Activated T-helper 1 cell treated with anti-CD3 and anti-CD28 coated beads, Interleukin-12 subunit alpha, Interleukin-12 subunit beta, Interleukin-2, Interleukin-4 antibody, amounts not matched to agents 30 ng/mL and 10 ng/mL and 1 ng/mL, durations not matched to agents 14 hours and 24 hours and 36 hours (primary cell): ENCODE measurements around the gene PRKAR1A. TPM values are rescaled to one million over a fixed set of nuclear protein-coding genes. Genes with fewer than 3 reads are reported as not detected.

Source experiments
- DNase-seq: peaks from one replicate; pipeline ENCODE4 v3.0.0; 2021; ENCODE audit warnings: low spot score
- H3K27ac Mint-ChIP-seq: one replicate; pipeline ENCODE4 v1.8.0; 2021; ENCODE audit warnings: mild to moderate bottlenecking, mixed read lengths
- H3K27me3 Mint-ChIP-seq: one replicate; pipeline ENCODE4 v1.8.0; 2022; ENCODE audit warnings: mild to moderate bottlenecking, moderate library complexity, mixed read lengths; ENCODE audit not compliant: insufficient read depth
- H3K36me3 Mint-ChIP-seq: one replicate; pipeline ENCODE4 v1.8.0; 2021; ENCODE audit warnings: low read depth, mixed read lengths
- H3K4me1 Mint-ChIP-seq: one replicate; pipeline ENCODE4 v1.8.0; 2021; ENCODE audit warnings: low read depth, mixed read lengths
- H3K4me3 Mint-ChIP-seq: one replicate; pipeline ENCODE4 v1.8.0; 2021; ENCODE audit warnings: mild to moderate bottlenecking, moderate library complexity, mixed read lengths
- H3K9me3 Mint-ChIP-seq: one replicate; pipeline ENCODE4 v1.8.0; 2021; ENCODE audit warnings: mixed read lengths
- intact Hi-C: fragments of 100-400 bp; cut with micrococcal nuclease; formaldehyde crosslinking; loops from one replicate; pipeline ENCODE4 v1.15.1; 2024
- total RNA-seq: library from RNA; stranded (reverse); gene quantifications from 2 replicates; pipeline ENCODE4 v1.2.3, GENCODE V29; 2022

Gene PRKAR1A
- total RNA-seq, 1 donor from 2014 or later = 209 TPM

DNA sequence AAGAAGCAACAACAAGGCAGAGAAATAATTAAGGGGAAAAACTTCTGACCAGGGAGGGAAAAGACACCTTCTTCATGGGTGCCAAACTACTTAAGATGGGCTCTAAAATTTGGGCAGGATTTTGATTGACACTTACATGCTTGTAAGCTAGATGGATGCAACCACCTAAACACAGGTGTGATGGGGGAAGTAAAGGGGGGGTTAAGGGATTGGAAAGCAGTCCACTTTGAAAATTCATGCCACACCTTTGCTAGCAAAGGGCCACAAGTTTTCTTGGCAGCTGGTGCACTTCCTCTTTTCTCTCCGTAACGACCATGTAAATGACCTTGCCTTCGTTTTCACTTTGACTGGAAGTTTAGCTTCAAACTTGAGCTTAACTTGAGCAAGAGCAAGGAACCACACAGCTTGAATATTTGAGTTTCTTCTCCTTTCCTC lies 14.3 kb upstream of the PRKAR1A start:
- Mint-ChIP-seq H3K27ac (peak overlapping the region; percentile 81), H3K4me1 (peaks cover 35% of the 10 kb centered on the region), H3K27me3 (no peaks in the 10 kb centered on the region), H3K36me3 (peaks cover 4% of the 10 kb centered on the region), H3K4me3 (peak overlapping the region; percentile 23), H3K9me3 (peaks cover 5% of the 10 kb centered on the region)
- no peak for DNase-seq
- intact Hi-C loops = loop anchor here (1.0 kb wide), 1 partner anchor 13 kb away; no protein-coding TSS in a partner anchor

- Mint-ChIP-seq H3K27me3 (no peaks in the 10 kb centered on the region), H3K4me3 (peak overlapping the region; percentile 23), H3K9me3 (peaks cover 5% of the 10 kb centered on the region), H3K36me3 (peaks cover 4% of the 10 kb centered on the region), H3K27ac (peak overlapping the region; percentile 81), H3K4me1 (peaks cover 35% of the 10 kb centered on the region)
- DNase-seq = no peak
- intact Hi-C loops = loop anchor here (1.0 kb wide), 1 partner anchor 13 kb away; no protein-coding TSS in a partner anchor
These were observed 13.5 kb upstream of the PRKAR1A start for GRCh38 chr17:68498479-68499326.

- Mint-ChIP-seq H3K27me3 (no peaks in the 10 kb centered on the region), H3K4me3 (no peak overlapping the region), H3K9me3 (peaks cover 5% of the 10 kb centered on the region), H3K36me3 (peaks cover 4% of the 10 kb centered on the region), H3K27ac (no peak overlapping the region), H3K4me1 (peaks cover 35% of the 10 kb centered on the region)
- DNase-seq = no peak
- intact Hi-C loops = no loop called here
These were observed 12.6 kb upstream of the PRKAR1A start for GRCh38 chr17:68499587-68499986.

GRCh38 chr17:68501074-68501473 lies 11.2 kb upstream of the PRKAR1A start:
- H3K4me1 Mint-ChIP-seq = peaks cover 35% of the 10 kb centered on the region
- no peak overlapping the region for H3K4me3 Mint-ChIP-seq
- H3K27ac Mint-ChIP-seq = peak overlapping the region; percentile 13
- peaks cover 4% of the 10 kb centered on the region for H3K36me3 Mint-ChIP-seq
- intact Hi-C loops = no loop called here
- peaks cover 5% of the 10 kb centered on the region for H3K9me3 Mint-ChIP-seq
- DNase-seq = no peak
- H3K27me3 Mint-ChIP-seq = no peaks in the 10 kb centered on the region

DNA sequence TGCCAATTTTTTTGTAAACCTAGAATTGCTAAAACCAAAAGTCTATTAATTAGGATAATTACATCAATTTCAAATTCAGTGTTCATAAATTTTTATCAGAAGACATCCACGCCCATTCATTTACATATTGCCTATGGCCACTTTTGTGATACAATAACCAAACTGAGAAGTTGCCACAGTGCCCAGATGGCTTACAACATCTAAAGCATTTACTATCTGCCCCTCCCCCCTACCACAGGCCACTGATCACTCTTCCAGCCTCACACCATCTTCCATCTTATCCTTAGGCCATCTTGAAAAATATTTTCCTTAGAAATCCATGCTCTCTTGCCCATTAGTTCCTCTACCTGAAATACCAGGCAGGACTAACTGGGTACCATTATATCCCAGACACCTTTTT lies 6.3 kb upstream of the PRKAR1A start:
- H3K36me3 Mint-ChIP-seq = peaks cover 3% of the 10 kb centered on the region
- no peaks in the 10 kb centered on the region for H3K27me3 Mint-ChIP-seq
- DNase-seq = no peak
- peaks cover 3% of the 10 kb centered on the region for H3K9me3 Mint-ChIP-seq
- intact Hi-C loops = no loop called here
- peaks cover 43% of the 10 kb centered on the region for H3K4me1 Mint-ChIP-seq
- H3K27ac Mint-ChIP-seq = no peak overlapping the region
- H3K4me3 Mint-ChIP-seq = no peak overlapping the region

DNA sequence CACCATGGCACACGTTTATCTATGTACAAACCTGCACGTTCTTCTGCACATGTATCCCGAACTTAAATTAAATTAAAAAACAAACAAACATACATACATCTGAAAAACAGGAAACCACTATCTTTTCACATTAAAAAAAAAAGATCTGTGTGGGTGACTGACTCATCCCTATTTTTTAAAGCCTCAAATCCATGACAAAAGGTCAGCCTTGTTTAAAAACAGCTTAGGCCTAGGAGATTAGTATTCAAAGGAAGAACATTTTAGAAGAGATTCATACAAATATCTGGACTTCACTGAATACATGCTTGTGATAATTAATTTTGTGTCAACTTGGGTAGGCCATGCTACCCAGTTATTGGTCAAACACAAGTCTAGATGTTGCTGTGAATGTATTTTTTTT lies 4.7 kb upstream of the PRKAR1A start:
- DNase-seq = no peak
- no peak overlapping the region for H3K4me3 Mint-ChIP-seq
- intact Hi-C loops = no loop called here
- peaks cover 1% of the 10 kb centered on the region for H3K36me3 Mint-ChIP-seq
- H3K27ac Mint-ChIP-seq = peak overlapping the region; percentile 21
- no peaks in the 10 kb centered on the region for H3K27me3 Mint-ChIP-seq
- peaks cover 37% of the 10 kb centered on the region for H3K4me1 Mint-ChIP-seq
- H3K9me3 Mint-ChIP-seq = no peaks in the 10 kb centered on the region

GRCh38 chr17:68509141-68510057 lies 2.8 kb upstream of the PRKAR1A start:
- Mint-ChIP-seq H3K27me3 (no peaks in the 10 kb centered on the region), H3K9me3 (no peaks in the 10 kb centered on the region), H3K36me3 (peaks cover 10% of the 10 kb centered on the region), H3K27ac (peak overlapping the region; percentile 69), H3K4me1 (peaks cover 50% of the 10 kb centered on the region), H3K4me3 (peak overlapping the region; percentile 62)
- DNase-seq = no peak
- intact Hi-C loops = loop anchor here (5.0 to 10.0 kb wide), 8 partner anchors 162 to 1267 kb away; partner anchors contain the start of genes ABCA5, AMZ2, ARSG and BPTF

DNA sequence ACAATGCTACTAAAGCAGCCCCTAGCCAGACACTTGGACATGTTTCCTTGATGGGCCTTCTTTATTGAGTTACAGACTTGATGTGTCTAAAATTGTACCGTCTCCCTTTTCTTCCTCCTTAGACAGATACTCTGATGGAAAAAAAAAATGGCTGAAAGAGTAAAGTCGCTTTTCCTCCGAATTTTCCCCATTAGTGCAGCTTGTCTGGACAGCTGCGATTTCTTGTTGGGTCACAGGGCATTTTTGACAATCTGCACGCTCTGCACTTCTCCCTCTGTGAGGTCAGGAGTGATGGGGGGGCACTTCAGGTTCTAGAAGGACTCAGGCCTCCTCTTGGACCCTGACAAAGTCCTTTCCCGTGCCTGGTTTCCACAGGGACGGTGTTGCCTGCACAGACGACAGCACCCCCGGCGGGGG lies 968 bp upstream of the PRKAR1A start:
- intact Hi-C loops = loop anchor here (1.0 to 10.0 kb wide), 9 partner anchors 13 to 1269 kb away; partner anchors contain the start of genes ABCA5, AMZ2, ARSG and BPTF
- no peak for DNase-seq
- no peaks in the 10 kb centered on the region for H3K27me3 Mint-ChIP-seq
- peaks cover 21% of the 10 kb centered on the region for H3K36me3 Mint-ChIP-seq
- H3K4me3 Mint-ChIP-seq = peak overlapping the region; percentile 81
- peaks cover 65% of the 10 kb centered on the region for H3K4me1 Mint-ChIP-seq
- no peaks in the 10 kb centered on the region for H3K9me3 Mint-ChIP-seq
- peak overlapping the region; percentile 82 for H3K27ac Mint-ChIP-seq

GRCh38 chr17:68511671-68512246 lies 471 bp upstream of the PRKAR1A start:
- intact Hi-C loops = loop anchor here (1.0 to 10.0 kb wide), 11 partner anchors 13 to 1269 kb away; partner anchors contain the start of genes ABCA5, AMZ2, ARSG and BPTF
- H3K4me1 Mint-ChIP-seq = peaks cover 66% of the 10 kb centered on the region
- H3K9me3 Mint-ChIP-seq = no peaks in the 10 kb centered on the region
- peak overlapping the region; percentile 92 for H3K4me3 Mint-ChIP-seq
- H3K36me3 Mint-ChIP-seq = peaks cover 24% of the 10 kb centered on the region
- peak overlapping the region; percentile 98 for H3K27ac Mint-ChIP-seq
- peak; percentile 58 for DNase-seq
- H3K27me3 Mint-ChIP-seq = no peaks in the 10 kb centered on the region

GRCh38 chr17:68512960-68513474 lies 787 bp downstream of the PRKAR1A start:
- Mint-ChIP-seq H3K27me3 (no peaks in the 10 kb centered on the region), H3K9me3 (no peaks in the 10 kb centered on the region), H3K36me3 (peaks cover 35% of the 10 kb centered on the region), H3K27ac (peak overlapping the region; percentile 99), H3K4me3 (peak overlapping the region; percentile 97), H3K4me1 (peaks cover 53% of the 10 kb centered on the region)
- intact Hi-C loops = loop anchor here (1.0 to 10.0 kb wide), 10 partner anchors 22 to 1271 kb away; partner anchors contain the start of genes ABCA5, AMZ2, ARSG and BPTF
- peak; percentile 11 for DNase-seq

DNA sequence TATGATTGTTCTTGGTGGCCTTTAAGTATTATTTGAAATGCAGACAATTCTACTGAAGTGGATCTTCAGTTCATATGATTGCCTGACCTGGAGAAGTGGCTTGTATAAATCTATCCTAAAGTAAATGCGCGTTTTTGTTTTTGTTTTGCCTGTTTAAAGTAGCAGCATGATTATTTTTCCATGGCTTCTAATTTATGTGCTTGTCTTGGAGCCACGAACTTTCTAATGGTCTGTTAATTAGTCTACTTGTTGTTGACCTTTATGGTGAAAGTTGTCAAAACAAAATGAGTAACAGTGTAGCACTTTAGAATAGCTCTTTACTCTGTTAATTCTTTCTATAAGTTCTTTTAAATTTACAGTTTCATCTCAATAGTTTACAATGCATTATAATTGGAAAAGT lies 1.7 kb downstream of the PRKAR1A start:
- Mint-ChIP-seq H3K4me1 (peaks cover 49% of the 10 kb centered on the region), H3K4me3 (peak overlapping the region; percentile 97), H3K9me3 (no peaks in the 10 kb centered on the region), H3K27me3 (no peaks in the 10 kb centered on the region), H3K27ac (peak overlapping the region; percentile 99), H3K36me3 (peaks cover 38% of the 10 kb centered on the region)
- intact Hi-C loops = loop anchor here (2.0 to 10.0 kb wide), 9 partner anchors 21 to 1272 kb away; partner anchors contain the start of genes ABCA5, AMZ2, ARSG and BPTF
- no peak for DNase-seq
